Activated CD8-positive, alpha-beta memory T cell treated with anti-CD3 and anti-CD28 coated beads for 36 hours (primary cell): ENCODE measurements around the gene PMCH. TPM values are rescaled to one million over a fixed set of nuclear protein-coding genes. Genes with fewer than 3 reads are reported as not detected.
"Not testable (repeated sequence)": the region's sequence is repeated elsewhere in the genome, so short reads cannot be mapped to it uniquely, and the experiment has no call there.

Source experiments
- CTCF ChIA-PET: fragments of 350-600 bp; sonication (Branson Sonifier 250); formaldehyde crosslinking; loops from one replicate; lab custom pipeline; 2021; ENCODE audit warnings: antibody characterized with exemption; lab: Charles Lee
- POLR2A ChIA-PET: fragments of 350-600 bp; sonication (Branson Sonifier 250); formaldehyde crosslinking; loops from one replicate; lab custom pipeline; 2021; ENCODE audit warnings: antibody characterized with exemption; lab: Charles Lee
- total RNA-seq, 2 experiments: library from RNA; stranded (reverse); gene quantifications; one replicate each; pipeline ENCODE4 v1.2.3, GENCODE V29; 2021

Gene PMCH, protein sequence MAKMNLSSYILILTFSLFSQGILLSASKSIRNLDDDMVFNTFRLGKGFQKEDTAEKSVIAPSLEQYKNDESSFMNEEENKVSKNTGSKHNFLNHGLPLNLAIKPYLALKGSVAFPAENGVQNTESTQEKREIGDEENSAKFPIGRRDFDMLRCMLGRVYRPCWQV
- total RNA-seq: 1 to 10 TPM; 1.6 to 1.8 TPM

DNA sequence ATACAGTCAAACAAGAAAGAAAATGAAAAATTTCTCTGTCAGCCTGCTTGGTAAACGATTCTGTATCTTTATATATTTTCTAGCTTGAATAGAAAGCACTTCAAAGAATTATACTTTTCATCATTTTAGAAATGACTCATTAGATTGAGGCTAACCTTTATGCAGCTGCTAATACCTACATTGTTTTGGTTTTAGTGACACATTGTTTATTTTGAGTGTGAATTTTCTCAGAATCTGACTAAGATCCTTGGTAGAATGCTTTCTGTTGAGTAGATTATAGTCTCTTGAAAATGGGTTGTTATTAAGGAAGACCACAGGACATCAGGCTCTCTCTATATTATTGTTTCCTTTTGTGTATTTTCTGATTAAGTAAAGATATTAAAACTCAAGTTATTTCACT is at the start of gene PMCH:
TSS of gene PMCH (minus strand) at position 45 of the 400 bp plus-strand sequence. CDS start 63 bp downstream, outside the sequence.
- ChIA-PET POLR2A (no interaction called here), CTCF (no interaction called here)

DNA sequence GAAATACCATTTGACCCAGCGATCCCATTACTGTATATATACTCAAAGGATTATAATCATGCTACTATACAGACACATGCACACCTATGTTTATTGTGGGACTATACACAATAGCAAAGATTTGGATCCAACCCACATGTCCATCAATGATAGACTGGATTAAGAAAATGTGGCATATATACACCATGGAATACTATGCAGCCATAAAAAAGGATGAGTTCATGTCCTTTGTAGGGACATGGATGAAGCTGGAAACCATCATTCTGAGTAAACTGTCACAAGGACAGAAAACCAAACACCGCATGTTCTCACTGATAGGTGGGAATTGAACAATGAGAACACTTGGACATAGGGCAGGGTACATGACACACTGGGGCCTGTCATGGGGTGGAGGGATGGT is 43.2 kb upstream of the PMCH start:
- CTCF ChIA-PET, POLR2A ChIA-PET: not testable (repeated sequence)

DNA sequence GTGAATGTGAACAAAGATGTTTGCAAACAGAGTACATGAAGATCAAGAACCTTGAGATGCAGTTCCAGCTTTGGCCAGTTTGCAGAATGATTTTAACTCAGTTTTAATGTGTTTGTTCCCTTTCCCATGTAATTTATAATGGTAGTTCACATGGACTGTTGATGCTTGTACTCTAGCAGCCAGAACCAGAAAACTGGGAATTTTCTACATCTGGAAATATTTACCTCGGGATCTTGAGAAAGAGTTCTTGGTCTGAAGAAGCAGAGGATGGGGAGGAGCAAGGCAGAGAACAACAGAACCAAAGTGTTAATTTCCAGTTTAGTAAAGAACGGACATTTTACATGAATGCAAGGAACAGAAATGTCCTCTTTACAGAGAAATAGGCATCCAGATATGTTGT is 37.0 kb upstream of the PMCH start:
- CTCF ChIA-PET: no interaction called here
- POLR2A ChIA-PET: no interaction called here

DNA sequence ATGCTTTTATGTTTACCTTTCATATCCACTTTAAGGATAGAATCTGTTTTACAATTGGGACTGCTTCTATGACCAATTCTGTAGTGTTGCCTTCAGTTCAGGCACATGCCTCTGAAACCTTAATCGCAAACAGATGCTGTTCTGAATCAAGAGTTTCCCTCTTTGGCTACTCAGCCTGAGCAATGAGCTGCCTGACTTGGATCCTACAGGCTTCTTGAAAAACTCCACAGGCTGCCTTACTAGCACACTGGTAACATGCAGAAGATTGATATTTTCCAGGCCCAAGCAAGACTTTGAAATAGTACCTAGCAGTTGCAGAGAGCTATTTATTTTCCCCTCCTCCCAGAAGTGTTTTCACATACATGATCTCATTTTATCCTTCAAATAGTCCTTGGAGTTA is 34.8 kb upstream of the PMCH start:
- ChIA-PET POLR2A (no interaction called here), CTCF (no interaction called here)

DNA sequence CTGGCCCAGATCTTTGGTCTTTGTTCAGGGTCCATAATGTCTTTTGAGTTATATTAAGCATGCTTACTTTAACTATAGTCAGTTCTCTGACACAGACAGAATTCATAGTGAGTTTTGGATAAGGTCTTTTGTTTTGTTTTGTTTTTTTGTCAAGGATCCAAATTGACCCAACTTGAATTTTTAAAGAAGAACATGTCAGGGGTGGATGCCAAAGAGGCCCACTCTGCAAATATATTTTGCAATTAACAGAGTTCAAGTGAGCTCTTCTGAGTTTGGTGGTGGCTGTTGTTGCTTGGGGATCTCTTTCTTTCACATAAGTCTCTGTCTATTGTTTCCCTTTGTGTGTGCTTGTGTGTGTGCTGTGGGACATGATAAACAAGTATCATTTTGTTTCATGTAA is 34.4 kb upstream of the PMCH start:
- ChIA-PET CTCF (no interaction called here), POLR2A (no interaction called here)

DNA sequence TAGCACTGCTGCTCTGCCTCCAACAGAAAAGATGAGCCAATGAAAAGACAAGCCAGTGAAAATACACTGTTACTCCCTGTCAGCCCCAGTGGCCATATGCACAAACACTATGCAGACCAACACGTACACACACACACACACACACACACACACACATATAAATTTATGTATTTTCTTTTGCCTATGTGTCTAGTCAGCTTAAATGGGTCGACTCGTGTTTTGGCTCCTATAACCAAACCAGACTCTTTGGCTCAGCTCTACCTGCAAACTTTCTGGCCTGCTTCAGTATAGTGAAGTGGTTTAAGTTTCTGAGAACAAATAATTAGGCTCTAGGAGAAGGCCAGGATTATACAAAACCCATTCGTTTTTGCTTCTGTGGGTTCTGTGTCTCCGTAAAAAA is 30.3 kb upstream of the PMCH start:
- ChIA-PET POLR2A (no interaction called here), CTCF (no interaction called here)

DNA sequence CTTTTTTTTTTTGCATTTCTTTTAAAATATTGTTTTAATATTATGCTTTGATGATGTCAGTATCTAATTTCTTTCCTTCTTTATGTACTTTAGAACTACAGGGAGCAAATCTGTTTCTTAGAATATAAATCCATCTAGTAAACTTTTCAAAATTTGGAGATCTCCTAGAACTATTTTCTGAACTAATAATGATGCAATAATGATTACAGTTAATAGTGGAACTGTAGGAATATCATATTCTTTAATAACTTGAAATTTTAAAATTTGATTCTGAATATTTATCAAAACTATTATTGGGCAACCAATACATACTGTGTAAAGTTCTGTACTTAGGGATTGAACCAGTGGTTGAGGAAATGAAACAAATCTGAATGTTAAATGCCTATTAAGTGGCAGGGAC is 23.1 kb upstream of the PMCH start:
- POLR2A ChIA-PET: no interaction called here
- CTCF ChIA-PET: no interaction called here

DNA sequence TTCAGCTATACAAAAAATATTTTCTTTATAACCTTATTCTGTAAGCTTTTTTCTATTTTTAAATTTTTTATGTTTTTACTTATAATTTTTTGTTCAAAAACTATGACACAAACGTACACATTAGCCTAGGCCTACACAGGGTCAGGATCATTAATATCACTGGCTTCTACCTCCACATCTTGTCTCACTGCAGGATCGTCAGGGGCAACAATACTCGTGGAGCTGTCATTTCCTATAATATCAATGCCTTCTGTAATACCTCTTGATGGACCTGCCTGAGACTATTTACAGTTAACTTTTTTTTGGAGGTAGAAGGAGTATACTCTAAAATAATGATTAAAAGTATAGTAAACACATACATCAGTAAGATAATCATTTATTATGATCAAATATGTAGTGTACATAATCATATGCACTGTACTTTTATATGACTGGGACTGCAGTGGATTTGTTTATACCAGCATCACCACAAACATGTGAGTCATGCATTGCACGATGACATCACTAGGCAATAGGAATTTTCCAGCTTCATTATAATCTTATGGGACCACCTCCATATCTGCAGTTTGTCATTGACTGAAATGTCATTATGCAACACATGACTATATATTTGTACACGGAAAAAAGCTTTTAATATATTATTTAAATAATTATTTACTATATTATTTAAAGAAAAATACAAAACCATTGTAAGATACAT is 18.5 kb upstream of the PMCH start:
- CTCF ChIA-PET: no interaction called here
- POLR2A ChIA-PET: no interaction called here

DNA sequence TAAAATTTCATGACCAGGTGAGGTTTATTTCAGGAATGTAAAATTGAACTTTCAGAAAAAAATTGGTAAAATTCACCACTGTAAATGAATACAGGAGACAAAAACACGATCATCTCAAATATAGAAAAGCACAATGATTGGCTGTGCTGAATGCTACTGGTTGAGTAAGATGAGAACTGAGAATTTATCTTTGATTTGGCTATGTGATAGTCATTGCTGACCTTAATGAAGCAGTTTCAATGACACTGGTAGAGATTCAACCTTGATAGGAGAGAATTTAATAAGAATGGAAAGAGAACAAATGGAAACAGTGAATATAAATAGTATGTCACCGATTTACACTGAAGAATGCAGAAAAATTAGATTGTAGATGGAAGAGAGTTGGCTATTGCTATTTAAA is 6.4 kb upstream of the PMCH start:
- CTCF ChIA-PET: no interaction called here
- POLR2A ChIA-PET: no interaction called here

DNA sequence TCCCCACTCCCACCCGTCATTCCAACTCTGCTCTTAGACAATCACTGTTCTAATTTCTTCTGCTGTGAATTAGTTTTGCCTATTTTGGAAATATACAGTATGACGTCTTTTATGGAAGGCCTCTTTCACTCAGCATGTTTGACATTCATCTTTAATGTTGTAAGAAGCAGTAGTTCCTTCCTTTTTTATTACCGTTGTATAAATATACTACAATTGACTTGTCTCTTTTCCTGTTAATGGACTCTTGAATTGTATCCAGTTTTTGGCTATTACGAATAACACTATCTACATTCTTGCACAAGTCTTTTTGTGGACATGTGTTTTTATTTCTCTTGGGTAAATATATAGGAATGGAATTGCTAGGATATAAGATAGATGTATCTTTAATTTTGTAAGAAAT is 4.9 kb upstream of the PMCH start:
- POLR2A ChIA-PET: no interaction called here
- CTCF ChIA-PET: no interaction called here

DNA sequence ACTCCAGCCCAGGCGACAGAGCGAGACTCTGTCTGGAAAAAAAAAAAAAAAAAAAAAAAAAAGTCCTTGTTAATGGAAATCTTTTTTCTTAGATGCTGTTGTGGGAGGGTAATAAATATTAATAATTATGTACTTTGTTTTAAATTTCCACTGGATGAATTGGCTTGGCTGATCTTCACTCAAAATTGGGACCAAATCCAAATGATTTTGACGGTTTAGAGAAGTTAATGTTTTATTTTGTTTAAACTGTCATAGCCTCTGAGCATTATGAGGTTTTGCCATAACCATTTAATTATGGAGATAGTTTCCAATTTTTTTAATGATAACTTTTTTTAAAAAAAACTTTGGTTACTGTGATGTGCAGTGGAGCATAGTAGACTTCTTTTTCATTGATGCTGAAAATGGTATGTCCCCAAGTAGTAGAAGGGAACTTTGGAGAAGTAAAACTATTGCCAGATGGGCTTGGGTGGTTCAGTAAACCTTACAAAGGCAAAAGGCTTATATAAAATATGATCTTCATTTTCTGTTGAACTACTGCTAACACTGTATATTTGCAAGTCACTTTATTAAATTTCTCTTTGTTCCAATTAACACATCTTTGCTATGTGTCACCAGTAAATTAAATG is 3.9 kb upstream of the PMCH start:
- ChIA-PET CTCF (no interaction called here), POLR2A (no interaction called here)

DNA sequence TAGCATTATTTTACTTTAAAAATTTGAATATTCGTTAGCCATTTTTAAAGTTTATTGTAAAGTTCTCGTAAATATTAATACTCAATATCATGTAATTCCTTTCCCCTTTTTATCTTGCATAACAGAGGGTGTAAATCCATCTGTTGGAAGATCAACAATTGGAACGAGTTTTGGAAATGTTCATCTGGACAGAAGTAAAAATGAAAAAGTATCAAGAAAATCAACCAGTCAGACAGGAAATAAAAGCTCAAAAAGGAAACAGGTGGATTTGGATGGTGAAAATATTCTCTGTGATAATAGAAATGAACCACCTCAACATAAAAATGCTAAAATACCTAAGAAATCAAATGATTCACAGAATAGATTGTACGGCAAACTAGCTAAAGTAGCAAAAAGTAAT is 1.8 kb downstream of the PMCH start:
- CTCF ChIA-PET: no interaction called here
- POLR2A ChIA-PET: no interaction called here

DNA sequence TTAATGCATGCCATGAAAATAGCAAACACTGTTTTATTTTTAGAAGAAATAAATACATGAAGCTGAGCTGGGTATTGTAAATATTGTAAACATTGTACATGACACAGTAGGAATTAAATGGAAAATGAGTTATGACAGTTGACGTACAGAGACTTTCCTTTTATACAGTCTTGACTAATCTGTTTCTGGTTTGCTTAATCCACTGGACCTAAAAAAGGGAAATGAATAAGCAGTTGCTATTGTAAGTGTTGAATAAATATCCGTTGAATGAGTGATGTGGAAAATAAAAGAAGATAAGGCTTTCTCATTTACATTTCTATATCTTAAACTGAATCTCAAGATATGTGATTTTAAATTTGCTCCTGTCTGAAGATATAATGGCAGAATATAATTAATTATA is 15.0 kb downstream of the PMCH start:
- ChIA-PET CTCF (no interaction called here), POLR2A (no interaction called here)

DNA sequence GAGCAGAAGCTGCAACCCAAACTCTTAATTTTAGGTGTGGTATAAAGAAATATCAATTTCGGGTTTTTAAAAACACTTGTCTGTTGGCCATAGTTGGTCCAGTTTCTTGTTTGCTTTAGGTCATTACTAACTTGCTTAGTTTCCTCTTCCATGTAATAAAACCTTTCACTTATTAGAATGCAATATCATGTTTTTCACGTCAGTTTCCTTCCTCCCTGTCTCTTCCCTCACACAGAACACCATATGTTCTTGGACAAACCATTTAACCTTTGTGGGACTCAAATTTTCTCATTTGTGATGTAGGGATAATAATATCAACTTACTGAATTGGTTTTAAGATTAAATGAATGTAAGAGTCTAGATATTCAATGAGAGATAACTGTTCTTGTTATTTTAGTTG is 22.9 kb downstream of the PMCH start:
- ChIA-PET POLR2A (no interaction called here), CTCF (no interaction called here)

DNA sequence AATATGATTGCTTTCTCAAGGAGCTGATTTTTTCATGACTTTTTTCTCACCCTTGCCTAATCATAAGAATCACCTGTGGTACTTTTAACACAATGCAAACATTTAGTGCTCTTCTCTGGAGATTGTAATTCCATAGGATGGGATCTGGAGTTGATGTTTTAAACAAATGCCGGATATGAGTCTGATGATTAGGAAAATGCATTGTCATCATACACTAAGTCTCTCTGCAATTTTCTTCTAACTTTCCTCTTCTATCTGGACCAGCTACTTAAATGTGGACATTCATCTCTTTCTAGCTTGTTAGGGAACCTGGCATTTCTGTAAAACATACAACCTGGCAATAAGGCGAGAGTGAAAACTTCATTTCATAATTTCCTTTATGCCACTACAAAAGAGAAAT is 23.5 kb downstream of the PMCH start:
- CTCF ChIA-PET: no interaction called here
- POLR2A ChIA-PET: no interaction called here

DNA sequence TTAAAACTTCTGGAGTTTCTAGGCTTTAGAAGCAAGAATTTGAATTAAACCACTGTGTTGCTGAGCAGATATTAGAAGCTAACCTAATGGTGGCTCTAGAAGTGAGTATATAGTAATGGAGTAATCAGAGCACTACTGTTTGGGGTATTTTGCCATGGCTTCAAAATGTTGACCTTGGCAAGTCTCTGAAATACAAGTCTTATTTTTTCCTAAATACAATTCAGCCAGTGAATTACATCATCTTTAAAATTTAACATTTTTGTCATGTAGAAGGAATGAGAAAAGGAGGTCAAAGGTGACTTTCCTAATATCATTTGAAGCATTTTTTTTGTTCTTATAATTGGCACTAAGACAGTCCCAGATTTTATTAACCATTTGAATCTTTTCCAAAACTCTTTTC is 25.2 kb downstream of the PMCH start:
- POLR2A ChIA-PET: no interaction called here
- CTCF ChIA-PET: no interaction called here

DNA sequence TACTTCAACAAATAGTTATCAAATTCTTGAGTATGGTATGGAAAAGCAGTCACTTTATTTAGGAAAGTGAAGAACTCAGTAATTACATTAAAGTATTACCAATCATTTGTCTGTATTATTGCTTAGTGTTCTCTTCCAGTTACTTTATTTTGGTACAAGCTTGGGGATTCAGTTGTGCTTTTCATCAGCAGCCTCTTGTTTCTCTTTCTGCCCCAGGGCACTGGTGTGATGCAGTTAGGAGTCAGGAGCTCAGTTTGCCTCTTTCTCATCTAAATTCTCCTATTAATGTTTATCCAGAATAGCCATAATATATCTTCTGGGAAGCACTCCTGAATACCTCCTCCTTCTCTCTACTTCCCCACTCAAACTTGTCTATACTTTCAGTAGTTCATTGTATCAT is 25.7 kb downstream of the PMCH start:
- CTCF ChIA-PET: no interaction called here
- POLR2A ChIA-PET: no interaction called here

DNA sequence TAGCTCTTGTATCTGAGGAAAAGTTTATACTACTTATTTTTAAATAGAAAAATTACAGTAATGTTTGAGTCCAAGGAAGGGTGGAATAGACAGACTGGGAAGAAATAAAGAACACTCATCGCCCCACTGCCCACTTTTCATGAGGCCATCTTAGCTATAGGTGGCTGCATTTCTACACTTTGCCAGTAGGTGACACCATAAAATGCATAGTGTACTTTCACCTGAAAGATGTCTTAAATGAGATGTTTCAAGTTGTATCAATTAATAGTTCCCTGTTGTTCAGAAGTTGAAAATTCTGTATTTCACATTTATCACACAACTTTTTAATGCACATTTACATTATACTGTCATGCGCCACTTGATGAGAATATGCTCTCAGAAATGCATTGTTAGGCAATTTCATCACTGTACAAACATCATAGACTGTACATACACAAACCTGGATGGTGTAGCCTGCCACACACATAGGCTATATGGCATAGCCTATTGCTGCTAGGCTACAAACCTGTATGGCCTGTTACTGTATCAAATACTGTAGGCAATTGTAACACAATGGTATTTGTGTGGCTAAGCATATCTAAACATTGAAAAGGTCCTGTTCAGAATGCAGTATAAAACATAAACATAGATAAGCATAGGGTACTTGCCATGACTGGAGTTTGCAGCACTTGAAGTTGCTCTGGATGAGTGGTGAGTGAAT is 27.6 kb downstream of the PMCH start:
- POLR2A ChIA-PET: interaction anchor here (0.7 kb wide), 1 partner anchor 163 kb away, joined by 3 read pairs; no protein-coding TSS in a partner anchor
- CTCF ChIA-PET: interaction anchor here (0.8 to 1.7 kb wide), 3 partner anchors 312 to 374 kb away, joined by 3 to 4 read pairs (median 3); no protein-coding TSS in a partner anchor

DNA sequence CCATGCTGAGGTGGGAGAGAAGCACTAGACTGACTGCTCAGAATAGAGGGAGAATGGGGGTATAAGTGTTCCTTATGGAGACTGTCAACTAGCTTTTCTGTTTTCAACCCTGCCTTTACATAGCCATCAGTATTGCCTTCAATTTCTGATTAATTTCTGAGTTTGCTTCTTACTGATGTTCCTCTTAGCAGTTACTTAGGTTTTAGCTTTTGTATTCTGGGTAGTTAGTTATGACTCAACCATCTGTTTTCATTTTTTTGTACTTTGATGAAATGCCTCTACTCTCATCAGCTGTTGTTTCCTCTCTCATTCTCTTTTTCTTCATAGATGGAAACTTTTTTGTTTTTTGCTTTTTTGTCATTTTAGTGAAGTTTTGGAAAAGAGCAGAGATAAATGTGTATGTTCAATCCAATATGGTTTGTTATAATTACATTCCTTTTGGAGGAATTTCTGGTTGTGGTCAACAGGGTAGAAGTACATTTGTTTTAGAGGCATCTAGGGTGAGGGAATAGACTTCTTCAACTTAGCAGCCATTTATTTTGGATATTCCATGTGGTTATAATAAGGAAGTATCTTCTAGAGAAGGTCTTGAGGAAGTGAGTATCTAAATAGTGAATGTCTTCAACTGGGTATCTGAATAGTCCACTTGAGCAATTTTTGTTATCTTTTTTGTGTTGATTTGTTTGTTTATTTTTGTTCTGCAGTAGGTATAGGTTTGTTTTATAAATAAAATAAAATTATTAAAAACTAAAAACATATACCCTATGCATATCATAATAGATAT is 29.6 kb downstream of the PMCH start:
- ChIA-PET CTCF (no interaction called here), POLR2A (no interaction called here)

DNA sequence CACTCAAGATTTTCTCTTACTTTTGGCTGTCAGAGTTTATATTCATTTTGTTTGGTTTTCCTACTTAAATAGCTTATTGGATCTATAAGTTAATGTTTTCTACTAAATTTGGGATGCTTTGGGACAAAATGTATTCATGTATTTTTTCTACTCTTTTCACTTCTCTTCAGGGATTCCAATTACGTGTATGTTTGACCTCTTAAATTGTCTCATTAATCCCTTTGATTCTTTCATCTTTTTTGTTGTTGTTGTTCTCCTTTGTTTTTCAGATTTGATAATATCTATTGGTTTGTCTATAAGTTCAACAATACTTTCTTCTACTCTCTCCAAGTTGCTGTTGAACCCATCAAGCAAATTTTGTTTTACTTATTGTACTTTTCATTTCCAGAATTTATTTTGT is 34.2 kb downstream of the PMCH start:
- ChIA-PET CTCF (interaction anchor here (0.5 kb wide), 1 partner anchor 27 kb away, joined by 3 read pairs; no protein-coding TSS in a partner anchor), POLR2A (no interaction called here)
